Stimulated activated CD8-positive, alpha-beta memory T cell treated with anti-CD3 and anti-CD28 coated beads, Interleukin-4, amount 100 ng/mL, for 4 hours (primary cell): ENCODE measurements around the gene PDE4A.
"Not testable (repeated sequence)": the region's sequence is repeated elsewhere in the genome, so short reads cannot be mapped to it uniquely, and the experiment has no call there.

ENCODE experiments used
- DNase-seq, 2 donors: peaks; one replicate each; pipeline ENCODE4 v3.0.0-alpha.2; 2020; ENCODE audit warnings: low read depth in 2 of 2, low spot score in 1 of 2

PDE4A gene

DNA sequence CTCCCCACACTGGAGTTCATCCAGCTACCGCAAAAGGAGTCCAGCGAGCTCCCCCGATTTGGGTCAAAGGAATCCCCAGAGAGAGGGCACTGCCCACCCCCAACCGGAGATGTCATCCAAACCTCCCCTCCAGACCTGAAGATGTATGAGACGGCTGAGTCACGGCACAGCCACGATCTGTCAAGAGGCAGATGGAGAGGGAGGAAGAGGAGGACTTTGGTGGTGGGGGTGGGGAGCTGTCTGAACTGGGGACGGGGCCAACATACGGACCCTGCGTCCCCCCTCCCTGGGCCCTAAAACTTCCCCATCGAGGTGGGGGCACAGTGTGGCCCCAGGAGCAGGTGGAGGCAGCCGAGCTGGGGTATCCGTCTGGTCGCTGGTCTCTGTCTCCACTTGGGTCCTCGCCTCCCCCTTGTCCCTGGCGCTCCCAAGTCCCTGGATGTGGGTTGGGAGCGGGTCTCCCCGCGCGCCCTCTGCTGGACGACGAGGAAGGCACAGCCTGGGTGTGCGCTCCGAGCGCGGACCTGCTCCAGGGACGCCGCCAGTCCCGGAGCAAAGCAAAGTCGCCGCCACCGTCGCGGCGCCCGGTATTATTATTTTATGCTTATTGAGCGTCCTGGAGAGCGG lies 3.8 kb downstream of the PDE4A start:
- no peak for DNase-seq

DNA sequence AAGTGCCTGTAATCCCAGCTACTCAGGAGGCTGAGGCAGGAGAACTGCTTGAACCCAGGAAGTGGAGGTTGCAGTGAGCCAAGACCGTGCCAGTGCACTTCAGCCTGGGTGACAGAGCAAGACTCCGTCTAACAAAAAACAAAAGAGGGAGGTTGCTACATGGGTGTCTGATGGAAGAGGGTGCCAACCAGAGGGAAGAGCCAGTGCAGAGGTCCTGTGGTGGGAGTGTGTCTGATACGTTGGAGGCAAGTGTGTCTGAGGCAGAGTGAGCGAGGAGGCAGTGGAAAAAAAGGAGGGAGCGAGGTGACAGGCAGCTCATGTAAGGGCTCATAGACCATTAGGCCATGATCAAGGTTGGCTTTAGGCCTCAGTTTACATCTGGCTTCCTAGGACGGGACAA lies 6.8 kb downstream of the PDE4A start:
- no peak for DNase-seq

DNA sequence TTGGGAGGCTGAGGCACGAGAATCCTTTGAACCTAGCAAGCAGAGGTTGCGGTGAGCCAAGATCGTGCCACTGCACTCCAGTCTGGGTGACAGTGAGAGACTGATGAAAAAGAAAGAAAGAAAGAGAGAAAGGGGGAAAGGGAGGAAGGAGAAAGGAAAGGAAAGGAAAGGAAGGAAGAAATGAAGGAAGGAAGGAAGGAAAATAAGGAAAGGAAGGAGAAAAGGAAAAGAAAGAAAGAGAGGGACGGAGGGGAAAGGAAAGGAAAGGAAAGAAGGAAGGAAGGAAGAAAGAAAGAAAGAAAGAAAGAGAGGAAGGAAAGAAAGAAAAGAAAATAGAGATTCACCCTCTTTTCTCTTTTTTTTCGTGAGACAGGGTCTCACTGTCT lies 8.7 kb downstream of the PDE4A start:
- DNase-seq, result no peak

DNA sequence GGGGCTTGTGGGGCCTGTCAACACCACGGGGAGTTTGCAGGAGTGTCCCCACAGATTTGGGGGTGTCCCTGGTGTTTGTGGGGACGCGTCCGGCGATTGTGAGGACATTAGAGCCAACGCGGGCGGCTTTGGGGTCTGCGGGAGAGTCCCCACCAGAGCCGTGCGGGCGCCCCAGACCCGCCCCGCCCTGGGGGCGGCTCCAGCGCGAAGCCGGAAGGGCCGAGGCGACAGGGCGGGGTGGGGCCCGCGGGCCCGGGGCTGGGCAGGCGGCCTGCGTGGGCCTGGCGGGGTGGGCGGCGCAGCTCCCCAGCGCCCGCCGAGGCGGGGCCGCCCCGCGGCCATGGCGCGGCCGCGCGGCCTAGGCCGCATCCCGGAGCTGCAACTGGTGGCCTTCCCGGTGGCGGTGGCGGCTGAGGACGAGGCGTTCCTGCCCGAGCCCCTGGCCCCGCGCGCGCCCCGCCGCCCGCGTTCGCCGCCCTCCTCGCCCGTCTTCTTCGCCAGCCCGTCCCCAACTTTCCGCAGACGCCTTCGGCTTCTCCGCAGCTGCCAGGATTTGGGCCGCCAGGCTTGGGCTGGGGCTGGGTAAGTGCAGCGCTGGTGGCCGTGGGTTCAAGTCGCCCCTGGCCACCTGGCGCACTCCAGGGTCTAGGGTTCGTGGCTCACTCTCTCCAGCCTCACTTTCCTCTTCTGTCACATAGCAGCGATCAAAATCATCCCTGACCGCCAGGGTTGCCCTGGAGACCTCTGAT lies 10.3 kb downstream of the PDE4A start:
- DNase-seq, result no peak

DNA sequence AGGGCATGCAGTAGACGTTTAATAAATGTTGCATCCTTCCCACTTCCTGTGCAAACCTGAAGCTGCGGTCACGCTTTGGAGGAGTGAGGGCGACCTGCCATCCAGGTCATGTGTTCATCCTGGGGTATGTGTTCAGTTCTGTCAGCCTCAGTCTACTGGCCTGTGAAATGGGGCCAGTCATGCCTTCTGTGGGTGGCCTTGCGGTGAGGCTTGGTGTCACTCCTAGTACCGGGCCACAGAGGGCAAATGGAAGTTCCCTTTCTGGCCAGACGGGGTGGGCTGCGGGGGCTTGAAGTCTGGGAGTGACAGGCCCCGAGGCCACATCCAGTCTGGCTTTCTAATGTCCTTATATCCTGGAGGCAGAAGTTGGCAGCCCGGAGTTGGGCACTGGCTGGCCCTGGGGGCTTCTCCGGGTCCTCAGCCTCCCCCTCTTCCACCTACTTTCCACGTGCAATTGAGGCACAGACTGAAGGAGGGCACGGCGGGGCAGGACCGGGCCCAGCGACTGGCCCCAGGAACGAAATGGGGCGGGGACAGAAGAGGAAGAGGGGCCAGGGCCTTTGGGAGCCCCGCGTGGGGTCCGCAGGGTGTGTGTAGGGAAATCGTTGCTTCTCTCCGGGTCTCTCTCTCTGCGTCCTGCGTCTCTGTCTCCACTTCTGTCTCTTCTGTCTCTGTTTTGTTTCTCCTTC lies 11.1 kb downstream of the PDE4A start:
- no peak for DNase-seq

DNA sequence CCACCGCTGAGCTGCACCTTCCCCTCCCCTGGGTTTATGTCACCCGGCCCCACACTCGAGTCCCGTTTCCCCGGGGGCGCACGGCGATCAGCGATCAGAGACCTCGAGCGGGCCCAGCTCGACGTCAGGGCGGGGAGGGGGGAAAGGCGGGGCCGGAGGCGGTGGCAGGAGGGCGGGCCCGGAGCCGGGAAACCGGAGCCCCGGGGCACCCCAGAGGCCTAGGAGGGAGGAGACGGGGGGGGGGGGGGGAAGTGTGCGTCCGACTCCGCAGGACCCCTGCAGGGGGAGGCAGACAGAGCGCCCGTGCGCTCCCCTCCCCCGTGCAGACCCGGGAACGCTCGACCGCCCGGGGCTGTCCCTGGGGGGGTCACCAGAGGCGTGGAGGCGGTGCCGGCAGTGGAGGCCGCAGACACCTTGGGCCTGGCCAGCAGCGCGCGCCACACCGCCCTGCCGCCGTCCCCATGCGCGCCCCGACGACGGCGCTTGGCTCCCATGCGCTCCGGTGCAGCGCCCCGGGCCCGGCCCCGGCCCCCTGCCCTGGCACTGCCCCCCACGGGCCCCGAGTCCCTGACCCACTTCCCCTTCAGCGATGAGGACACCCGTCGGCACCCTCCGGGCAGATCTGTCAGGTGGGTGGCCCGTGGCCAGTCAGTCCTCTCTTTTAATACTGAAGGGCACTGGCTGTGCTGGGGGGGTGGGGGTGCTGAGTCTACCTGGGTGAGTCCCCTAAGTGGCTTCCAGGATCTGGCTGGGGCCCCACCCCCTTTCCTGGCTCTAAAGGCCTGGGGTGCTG lies 11.8 kb downstream of the PDE4A start:
- DNase-seq, result no peak

DNA sequence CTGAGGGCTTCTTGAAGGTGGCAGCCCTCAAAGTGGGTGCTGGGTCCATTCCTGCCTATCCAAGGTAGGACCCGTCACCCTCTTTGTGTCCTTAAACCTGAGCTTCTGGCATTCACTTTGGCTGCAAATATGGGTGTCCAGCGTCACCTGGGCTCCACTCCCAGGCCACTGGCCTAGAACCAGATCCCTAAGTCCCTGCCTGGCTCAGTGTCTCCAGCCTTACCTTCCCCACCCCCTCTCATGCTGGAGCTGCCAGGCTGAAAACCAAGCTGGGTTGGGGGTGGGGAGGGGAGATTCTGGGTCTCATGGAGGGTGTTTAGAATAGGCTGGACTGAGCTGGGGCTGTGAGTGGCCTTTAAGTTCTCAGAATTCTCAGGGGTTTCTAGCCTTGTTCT lies 12.4 kb downstream of the PDE4A start:
- DNase-seq, result no peak

DNA sequence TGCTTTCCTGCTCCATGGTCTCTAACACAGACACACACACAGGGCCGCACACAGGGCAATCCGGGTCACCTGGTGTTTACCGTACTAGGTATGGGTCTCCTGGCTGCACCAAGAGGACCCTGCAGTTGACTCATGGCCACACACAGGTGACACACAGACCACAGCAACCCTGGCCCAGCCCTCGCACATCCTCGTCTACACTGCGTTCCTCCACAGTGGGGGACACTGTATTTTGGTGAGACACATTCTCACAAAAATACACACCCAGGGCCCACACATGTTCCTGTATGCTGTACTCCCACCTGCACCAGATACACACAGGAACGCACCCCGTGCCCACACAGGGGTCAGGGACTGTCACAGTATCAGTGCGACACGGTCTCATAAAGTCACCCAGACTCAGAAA lies 12.8 kb downstream of the PDE4A start:
- no peak for DNase-seq

DNA sequence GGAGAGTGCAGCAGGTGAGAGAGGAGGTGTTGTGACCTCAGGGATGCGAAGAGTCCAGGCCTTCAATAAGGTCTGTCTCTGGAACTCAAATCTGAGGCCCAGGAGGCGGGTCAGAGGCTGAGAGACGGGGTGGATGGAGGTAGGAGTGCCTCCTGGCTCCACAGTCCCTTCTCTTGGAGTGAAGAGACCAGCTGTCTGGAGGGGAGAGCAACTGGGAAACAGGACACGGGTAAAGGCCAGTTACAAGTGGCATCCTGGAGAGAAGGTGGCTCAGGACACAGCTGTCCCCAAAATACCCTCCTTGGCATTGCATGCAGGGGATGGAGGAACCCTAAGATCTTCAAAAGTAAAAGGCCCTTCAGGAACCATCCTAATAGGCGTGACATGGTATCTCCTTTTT lies 19.2 kb downstream of the PDE4A start:
- DNase-seq, result no peak

DNA sequence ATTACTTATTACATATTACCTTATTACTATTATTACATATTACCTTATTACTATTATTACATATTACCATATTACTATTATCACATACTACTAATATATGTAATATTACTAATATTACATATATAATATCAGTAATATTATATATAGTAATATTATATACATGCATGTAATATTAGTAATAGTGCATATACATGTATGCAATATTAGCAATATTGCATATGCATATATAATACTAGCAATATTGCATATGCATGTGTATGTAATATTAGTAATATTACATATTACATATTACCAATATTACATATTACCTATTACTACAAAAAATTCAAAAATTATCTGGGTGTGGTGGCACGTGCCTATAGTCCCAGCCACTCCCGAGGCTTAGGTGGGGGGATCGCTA lies 22.4 kb downstream of the PDE4A start:
- DNase-seq, result no peak

DNA sequence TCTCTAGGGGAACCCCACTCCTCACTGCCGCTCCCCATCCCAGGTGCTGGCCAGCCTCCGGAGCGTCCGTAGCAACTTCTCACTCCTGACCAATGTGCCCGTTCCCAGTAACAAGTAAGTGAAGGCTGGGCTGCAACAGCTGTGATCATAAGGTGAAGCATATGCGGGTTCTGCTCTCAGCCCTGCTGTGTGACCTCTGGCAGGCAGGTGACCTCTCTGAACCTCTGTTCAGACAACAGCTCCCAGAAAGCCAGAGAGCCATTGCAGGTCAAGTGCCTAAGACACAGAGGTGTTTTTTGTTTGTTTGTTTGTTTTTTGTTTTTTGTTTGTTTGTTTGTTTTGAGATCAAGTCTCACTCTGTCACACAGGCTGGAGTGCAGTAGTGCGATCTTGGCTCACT lies 28.7 kb downstream of the PDE4A start:
- no peak for DNase-seq

DNA sequence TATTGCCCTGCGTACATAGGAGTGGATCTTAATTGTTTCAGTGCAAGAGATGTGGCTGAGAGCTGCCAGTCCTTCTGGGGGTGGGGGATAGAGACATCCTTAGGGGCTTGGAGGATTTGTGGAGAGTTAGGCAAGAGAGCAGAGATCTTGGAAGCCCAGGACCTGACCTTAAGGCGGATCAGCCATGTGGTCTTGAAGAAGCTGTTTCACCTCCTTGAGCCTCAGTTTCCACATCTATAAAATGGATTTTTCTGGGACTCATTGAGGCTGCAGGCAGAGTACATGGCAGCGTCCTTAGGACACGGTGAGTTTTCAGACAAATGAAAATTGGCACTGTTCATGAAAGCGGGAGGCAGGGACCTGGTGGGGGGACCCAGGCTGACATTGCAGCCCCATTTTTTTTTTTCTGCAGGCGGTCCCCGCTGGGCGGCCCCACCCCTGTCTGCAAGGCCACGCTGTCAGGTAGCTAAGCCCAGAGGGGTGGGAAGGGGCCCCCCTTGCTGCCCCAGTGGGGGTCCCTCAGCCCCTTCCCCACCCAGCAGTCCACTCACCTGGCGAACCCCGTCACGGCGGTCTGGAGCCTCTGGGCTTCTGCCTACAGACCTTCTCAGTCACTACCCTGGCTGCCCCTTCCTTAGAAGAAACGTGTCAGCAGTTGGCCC lies 30.0 kb downstream of the PDE4A start:
- no peak for DNase-seq

DNA sequence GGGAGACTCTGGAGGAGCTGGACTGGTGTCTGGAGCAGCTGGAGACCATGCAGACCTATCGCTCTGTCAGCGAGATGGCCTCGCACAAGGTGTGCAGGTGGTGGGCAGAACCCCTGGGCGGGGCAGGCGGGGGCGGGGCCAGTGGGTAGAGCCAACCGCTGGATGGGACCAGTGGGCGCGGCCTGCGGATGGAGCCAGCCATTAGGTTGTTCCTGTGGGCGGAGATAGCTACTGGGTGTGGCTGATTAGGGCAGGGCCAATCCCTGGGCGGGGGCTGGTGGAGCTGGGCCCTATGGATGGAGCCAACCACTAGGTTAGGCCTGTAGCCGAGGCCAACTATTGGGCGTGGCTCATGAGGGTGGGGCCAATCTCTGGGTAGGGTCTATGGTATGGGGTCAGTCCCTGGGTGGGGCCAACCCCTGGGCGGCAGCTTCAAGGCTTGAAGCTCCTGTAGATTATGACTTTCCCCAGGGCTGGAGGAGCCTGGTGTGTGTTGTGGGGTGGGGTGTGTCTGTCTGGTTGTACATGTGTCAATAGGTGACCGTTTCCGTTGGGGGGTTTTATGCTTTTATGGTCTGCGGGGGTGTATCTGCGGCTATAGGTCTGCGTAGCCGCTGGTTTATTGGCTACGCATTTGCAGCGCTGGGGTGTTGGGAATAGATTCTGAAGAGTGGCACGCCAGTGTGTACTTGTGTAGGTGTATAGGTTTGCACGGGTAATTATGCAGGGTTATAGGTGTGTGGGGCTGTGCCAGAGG lies 30.7 kb downstream of the PDE4A start:
- DNase-seq, result no peak

DNA sequence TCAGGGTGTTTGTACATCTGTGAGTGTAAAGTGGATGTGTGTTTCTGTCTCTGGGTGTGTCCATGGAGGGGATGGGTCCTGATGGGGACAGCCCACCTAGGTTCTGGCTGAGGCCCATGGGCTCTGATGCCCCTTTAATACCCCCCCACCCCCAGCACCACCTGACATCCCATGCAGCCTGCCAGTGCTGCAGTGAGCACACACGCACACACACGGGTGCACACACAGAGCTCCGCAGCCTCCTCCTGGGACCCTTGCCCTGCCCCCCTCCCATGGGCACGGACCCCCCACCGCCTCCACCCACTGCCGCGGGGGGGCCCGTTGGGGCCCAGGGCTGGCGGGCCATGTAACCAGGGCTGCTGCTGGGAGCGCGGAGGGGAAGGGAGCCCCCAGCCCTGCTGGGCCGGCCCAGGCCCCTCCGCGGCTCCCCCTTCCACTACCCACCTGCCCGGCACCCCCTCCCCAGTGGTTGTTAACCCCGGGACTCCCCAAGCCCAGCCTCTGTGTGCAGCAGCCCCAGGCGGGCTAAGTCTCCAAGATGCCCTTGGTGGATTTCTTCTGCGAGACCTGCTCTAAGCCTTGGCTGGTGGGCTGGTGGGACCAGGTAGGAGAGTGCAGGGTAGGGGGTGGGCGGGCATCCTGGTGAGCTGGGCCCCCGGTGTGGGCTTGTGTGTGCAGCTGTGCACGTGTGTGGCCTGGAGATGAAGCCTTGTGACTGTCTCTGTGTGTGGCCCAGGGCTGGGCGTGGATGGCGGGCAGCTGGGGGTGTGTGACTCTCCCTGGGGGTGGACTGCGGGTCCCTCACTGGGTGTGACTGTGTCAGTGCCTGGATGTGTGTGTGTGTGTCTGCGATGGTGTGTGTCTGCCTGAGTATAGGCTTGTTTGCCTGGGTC lies 32.6 kb downstream of the PDE4A start:
- DNase-seq, result no peak

DNA sequence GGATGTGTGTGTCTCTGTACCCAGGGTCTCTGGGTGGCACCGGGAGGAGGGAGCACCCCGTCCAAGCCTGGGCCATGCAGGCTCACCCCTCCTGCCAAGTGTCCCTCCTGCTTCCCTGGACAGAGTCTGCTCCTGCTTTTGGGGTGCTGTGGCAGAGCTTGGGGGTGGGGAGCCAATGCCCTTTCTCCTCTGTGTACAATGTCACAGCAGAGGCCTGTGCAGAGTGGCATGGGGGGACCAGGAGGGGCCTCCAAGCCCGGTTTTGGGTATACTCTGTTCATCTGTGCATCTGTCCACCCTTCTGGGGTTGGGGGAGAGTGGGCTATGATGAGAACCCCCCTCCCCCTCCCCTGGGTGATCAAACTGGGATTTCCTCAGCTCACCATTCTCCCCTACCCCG lies 33.5 kb downstream of the PDE4A start:
- DNase-seq, result no peak

DNA sequence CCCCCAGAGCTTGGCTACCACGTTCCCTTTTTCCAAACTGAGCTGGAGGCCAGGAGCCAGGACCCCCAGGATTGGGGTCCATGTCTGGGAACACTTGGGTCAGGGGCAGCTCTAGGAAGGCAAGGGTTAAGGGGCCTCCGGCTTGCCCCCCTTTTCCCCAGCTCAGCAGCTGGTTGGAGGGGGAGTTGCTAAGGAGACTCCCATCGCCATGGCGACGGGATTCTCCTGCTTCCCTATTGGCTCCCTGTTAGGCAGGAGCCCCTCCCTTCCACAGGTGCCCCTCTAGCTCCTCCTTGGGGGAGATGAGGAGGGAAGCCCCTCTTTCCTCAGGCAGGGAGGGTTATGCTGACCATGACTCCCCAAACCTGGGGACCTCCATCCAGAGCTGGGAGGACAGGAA lies 33.9 kb downstream of the PDE4A start:
- DNase-seq, result no peak

DNA sequence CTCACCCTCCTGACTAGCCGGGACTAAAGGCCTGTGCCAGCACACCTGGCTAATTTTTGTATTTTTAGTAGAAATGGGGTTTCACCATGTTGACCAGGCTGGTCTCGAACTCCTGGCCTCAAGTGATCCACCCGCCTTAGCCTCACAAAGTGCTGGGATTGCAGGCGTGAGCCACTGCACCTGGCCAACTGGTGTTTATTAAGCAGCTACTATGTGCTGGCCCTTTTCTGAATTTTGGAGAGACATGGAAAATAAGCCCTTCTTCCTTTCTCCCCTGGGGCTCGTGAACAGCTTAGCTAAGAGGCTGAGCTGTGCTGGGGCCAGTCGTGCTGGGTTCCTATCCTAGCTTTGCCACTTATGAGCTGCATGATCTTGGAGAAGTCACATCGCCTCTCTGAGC lies 38.4 kb downstream of the PDE4A start:
- DNase-seq, result not testable (repeated sequence)

DNA sequence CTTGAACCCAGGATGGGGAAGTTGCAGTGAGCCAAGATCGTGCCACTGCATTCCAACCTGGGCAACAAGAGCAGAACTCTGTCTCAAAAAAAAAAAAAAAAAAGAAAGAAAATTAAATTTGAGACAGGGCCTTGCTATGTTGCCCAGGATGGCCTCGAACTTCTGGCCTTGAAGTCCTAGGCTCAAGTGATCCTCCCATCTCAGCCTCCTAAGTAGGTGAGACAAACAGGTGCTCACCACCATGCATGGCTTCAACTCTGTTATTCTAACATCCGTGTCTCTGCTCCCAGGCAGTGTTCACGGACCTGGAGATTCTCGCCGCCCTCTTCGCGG lies 40.3 kb downstream of the PDE4A start:
- no peak for DNase-seq

DNA sequence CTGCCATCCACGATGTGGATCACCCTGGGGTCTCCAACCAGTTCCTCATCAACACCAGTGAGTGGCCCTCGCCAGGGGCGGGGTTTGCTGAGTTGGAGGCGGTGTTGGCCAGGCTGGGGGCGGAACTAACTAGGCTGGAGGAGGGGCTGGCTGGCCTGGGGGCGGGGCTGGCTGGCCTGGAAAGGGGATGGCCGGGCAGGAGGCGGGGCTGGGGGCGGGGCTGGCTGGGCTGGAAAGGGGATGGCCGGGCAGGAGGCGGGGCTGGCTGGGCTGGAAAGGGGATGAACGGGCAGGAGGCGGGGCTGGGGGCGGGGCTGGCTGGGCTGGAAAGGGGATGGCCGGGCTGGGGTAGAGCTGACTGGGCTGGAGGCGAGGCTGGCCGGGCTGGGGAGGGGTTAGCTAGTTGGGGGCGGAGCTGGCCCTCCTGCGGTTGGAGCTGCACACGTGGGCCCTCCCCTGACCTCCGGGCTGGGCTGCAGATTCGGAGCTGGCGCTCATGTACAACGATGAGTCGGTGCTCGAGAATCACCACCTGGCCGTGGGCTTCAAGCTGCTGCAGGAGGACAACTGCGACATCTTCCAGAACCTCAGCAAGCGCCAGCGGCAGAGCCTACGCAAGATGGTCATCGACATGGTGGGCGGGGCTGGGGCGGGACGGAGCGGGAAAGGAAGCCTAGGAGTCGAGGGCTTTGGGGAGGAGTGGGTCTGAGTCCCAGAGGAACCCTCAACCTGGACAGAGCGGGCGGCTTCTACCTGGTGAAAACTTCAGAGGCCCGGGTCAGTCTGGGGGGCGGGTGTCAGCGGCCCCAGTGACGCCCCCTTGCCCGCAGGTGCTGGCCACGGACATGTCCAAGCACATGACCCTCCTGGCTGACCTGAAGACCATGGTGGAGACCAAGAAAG lies 41.0 kb downstream of the PDE4A start:
- peak; percentile 61 for DNase-seq
